Activated naive CD4-positive, alpha-beta T cell treated with anti-CD3 and anti-CD28 coated beads, Interleukin-2, amount 50 U/mL, for 24 hours (primary cell): ENCODE data around the gene CCR9.

Source experiments
- H3K27ac Mint-ChIP-seq: one replicate; pipeline ENCODE4 v1.8.0; 2021; ENCODE audit warnings: mild to moderate bottlenecking, mixed read lengths
- H3K27me3 Mint-ChIP-seq: one replicate; pipeline ENCODE4 v1.8.0; 2021; ENCODE audit warnings: mixed read lengths
- H3K36me3 Mint-ChIP-seq: one replicate; pipeline ENCODE4 v1.8.0; 2021; ENCODE audit warnings: mixed read lengths
- H3K4me1 Mint-ChIP-seq: one replicate; pipeline ENCODE4 v1.8.0; 2021; ENCODE audit warnings: mixed read lengths
- H3K4me3 Mint-ChIP-seq: one replicate; pipeline ENCODE4 v1.8.0; 2021; ENCODE audit warnings: mild to moderate bottlenecking, mixed read lengths
- H3K9me3 Mint-ChIP-seq: one replicate; pipeline ENCODE4 v1.8.0; 2021; ENCODE audit warnings: mixed read lengths

The CCR9 gene

DNA sequence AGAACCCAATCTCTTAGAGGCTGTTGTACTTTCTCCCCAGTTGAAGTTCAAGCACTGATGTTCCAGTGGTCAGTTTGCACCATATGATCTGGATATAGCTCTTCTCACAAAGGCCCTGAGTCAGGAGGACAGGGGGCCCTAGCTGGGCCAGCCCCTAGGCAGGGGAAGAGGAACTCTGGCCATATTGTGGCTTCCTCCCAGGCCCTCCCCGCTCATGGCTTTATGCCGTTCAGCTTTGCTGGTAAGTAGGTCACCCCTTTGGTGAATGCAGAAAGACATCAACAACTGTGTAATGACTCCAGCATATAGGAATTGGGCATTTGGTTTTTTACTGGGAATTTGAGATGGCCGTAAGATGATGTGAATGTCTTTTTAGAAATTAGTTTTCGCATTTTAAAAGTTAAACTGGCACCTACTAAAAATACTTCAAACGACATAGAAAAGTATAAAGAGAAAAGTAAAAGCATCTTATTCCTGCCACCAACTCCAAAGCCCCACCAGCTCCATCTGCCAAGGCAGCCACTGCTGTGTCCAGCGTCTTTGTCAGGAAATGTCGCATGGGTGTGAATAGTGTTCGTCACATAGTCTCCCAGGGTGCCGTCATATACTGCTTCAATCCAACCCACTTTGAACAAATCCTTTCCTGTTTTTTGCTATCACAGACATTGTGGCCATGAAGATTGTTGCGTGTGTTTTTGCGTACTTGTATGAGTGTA lies 25.3 kb downstream of the CCR9 start:
- H3K27ac Mint-ChIP-seq = no peak overlapping the region
- no peak overlapping the region for H3K4me3 Mint-ChIP-seq
- no peaks in the 10 kb centered on the region for H3K9me3 Mint-ChIP-seq
- peaks cover 38% of the 10 kb centered on the region for H3K4me1 Mint-ChIP-seq
- H3K36me3 Mint-ChIP-seq = peaks cover 2% of the 10 kb centered on the region
- H3K27me3 Mint-ChIP-seq = no peaks in the 10 kb centered on the region

DNA sequence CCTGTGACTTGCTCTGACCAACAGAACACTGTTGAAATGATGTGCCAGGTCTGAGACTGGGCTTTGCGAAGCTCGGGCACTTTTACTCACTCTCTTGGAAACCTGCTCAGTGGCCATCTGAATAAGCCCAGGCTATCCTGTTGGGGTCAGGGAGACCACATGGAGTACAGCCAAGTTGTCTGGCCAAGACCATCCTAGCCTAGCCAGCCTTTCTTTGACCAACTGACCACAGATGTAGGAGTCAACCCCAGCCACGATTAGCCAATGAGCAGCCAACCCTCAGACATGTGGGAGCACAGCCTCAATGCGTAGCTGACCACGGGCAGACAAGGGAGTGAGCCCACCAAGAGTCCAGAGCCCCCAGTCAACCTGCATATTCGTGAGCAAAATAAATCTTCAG lies 26.1 kb downstream of the CCR9 start:
- H3K4me1 Mint-ChIP-seq = peaks cover 34% of the 10 kb centered on the region

GRCh38 chr3:45914362-45915058 lies 28.2 kb downstream of the CCR9 start:
- H3K27ac Mint-ChIP-seq = no peak overlapping the region
- H3K27me3 Mint-ChIP-seq = no peaks in the 10 kb centered on the region
- no peak overlapping the region for H3K4me3 Mint-ChIP-seq
- peaks cover 4% of the 10 kb centered on the region for H3K36me3 Mint-ChIP-seq
- H3K9me3 Mint-ChIP-seq = no peaks in the 10 kb centered on the region
- H3K4me1 Mint-ChIP-seq = peaks cover 19% of the 10 kb centered on the region

More for the DNA sequence above, 26.1 kb downstream of the CCR9 start:
- Mint-ChIP-seq H3K27ac (no peak overlapping the region), H3K27me3 (no peaks in the 10 kb centered on the region), H3K36me3 (peaks cover 2% of the 10 kb centered on the region), H3K9me3 (no peaks in the 10 kb centered on the region), H3K4me3 (no peak overlapping the region)

DNA sequence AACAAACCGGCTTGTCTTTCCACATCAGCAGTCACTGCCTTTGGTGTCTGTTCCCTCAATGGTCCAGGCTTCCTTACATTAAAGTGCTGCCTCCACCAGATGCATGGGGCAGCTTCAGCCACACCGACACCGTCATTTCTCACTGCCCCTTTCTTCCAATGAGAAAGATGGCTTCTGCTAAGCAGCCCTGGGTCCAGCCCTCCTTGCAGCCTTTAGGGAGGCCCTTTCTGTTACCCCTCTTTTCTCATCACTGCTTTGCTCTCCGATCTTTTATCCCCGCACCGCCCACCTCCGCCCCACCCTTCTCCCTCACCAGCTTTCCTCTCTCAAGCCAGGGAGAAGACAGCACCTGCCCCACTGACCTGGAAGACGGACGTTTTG lies 28.7 kb downstream of the CCR9 start:
- Mint-ChIP-seq H3K27me3 (no peaks in the 10 kb centered on the region), H3K27ac (no peak overlapping the region), H3K9me3 (no peaks in the 10 kb centered on the region), H3K4me3 (peak overlapping the region; percentile 79), H3K36me3 (peaks cover 4% of the 10 kb centered on the region), H3K4me1 (peaks cover 19% of the 10 kb centered on the region)

- Mint-ChIP-seq H3K27me3 (no peaks in the 10 kb centered on the region), H3K4me1 (peaks cover 19% of the 10 kb centered on the region), H3K27ac (peak overlapping the region; percentile 77), H3K36me3 (peaks cover 4% of the 10 kb centered on the region), H3K9me3 (no peaks in the 10 kb centered on the region), H3K4me3 (peak overlapping the region; percentile 79)
Observed at GRCh38 chr3:45915518-45916231, 29.3 kb downstream of the CCR9 start.

DNA sequence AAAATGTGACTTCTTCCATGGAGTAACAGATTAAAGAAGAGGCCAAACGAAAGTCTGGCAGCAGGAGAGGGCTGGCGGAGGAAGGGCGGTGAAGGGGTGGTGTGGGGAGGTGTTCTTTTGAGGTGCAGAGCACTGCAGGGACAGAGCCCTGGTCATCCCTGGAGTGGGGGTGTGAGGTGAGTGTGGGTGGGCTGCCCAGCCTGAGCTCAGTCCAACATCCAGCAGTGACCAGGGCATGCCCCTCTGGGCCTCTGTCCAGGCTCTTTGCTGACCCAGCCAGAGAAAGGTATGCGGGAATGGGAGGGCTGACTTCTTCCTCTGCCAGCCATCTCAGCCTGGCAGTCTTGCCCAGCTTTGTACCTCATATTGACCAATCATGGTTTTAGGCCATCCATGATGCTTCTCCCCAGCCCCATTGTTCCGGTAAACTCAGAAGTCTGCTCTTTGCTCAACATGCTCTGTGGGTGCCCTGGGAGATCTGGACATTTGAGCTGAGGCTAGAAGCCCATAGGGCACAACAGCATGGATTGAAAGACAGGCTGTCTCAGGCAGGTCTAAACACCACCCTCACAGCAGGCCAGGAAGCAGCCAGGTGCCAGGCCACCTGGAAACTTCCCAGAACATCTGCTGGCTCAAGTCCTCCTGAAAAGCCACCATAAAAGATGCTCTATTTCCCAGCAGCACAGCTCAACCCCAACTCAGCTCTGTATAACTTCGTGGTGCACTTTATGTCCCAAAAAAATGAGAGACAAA lies 31.0 kb downstream of the CCR9 start:
- no peak overlapping the region for H3K27ac Mint-ChIP-seq
- no peaks in the 10 kb centered on the region for H3K9me3 Mint-ChIP-seq
- peaks cover 6% of the 10 kb centered on the region for H3K36me3 Mint-ChIP-seq
- H3K4me1 Mint-ChIP-seq = peaks cover 28% of the 10 kb centered on the region
- no peak overlapping the region for H3K4me3 Mint-ChIP-seq
- H3K27me3 Mint-ChIP-seq = no peaks in the 10 kb centered on the region

DNA sequence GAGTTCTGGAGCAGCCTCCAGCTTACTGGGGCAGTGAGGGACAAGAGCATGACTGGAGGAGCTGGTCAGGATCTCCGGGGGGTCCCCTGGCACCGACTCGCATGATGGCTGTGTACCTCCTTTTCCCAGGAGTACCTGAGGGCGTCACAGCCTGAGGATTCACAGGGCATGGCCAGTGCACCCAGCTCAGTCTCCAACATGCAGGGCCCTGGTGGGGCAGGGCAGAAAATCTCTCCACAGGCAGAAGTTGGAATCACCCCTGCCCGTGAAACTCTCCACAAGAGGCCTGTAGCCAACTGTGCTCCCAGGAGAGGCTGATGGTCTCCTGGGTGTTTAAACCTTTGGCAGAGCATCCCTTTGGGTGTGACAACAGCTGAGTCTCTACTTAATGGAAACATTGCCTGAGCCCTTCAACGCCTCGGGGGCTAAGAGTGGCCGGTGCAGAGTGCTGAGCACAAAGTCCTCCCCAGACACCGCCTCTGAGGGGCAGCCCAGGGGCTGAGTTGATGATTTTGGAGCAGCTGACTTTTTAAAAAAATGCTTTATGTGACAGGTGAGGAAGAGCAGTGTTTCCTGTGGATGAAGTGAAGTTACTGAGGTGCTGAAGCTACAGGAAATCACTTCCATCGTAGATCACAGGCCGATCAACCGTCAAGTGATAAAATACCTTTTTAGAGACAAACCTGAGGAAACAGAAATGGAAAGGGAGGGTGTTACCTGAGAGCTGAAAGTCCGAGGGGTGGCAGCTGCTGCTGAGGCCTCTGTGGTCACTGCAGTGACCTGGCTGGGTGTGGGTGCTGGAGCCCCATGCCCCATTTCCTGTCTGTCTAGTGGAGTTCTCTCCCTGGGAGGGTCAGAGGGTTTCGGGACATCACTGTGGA lies 35.1 kb downstream of the CCR9 start:
- H3K9me3 Mint-ChIP-seq = no peaks in the 10 kb centered on the region
- peaks cover 15% of the 10 kb centered on the region for H3K4me1 Mint-ChIP-seq
- H3K27me3 Mint-ChIP-seq = no peaks in the 10 kb centered on the region
- H3K4me3 Mint-ChIP-seq = no peak overlapping the region
- H3K27ac Mint-ChIP-seq = peak overlapping the region; percentile 41
- peaks cover 13% of the 10 kb centered on the region for H3K36me3 Mint-ChIP-seq

GRCh38 chr3:45922039-45922326 lies 35.6 kb downstream of the CCR9 start:
- Mint-ChIP-seq H3K36me3 (peaks cover 11% of the 10 kb centered on the region), H3K27ac (no peak overlapping the region), H3K4me1 (peaks cover 14% of the 10 kb centered on the region), H3K4me3 (no peak overlapping the region), H3K27me3 (no peaks in the 10 kb centered on the region), H3K9me3 (no peaks in the 10 kb centered on the region)

DNA sequence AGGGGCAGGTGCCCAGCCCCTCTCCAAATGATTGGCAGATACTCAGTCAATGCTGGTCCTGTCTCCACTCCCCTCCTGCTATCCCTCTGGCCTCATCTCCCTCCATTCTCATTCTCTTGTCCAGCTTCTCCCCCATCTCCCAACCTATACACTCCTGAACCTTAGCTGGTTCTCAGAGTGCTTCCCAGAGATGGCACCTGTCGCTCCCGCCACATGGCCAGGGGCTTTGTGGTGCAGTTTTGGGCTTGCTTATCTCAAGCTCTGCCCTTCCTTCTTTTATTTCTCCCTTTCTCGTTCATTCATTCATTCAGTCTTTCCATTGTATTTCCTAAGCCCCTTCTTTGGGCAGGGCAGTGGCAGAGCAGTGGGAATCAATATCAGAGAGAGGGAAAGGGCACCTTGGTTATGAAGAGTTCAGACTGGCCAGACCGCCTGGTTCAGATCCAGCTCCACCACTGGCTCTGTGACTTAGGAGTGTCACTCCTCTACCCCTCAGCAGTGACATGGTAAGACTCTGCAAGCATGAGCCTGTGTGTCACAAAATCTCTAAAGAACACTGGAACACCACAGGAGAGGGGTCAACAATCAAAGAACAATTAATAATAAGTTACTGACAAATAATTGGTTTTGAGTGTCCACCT lies 36.7 kb downstream of the CCR9 start:
- peaks cover 14% of the 10 kb centered on the region for H3K4me1 Mint-ChIP-seq
- H3K4me3 Mint-ChIP-seq = no peak overlapping the region
- no peaks in the 10 kb centered on the region for H3K27me3 Mint-ChIP-seq
- H3K9me3 Mint-ChIP-seq = no peaks in the 10 kb centered on the region
- H3K36me3 Mint-ChIP-seq = peaks cover 11% of the 10 kb centered on the region
- no peak overlapping the region for H3K27ac Mint-ChIP-seq

GRCh38 chr3:45923755-45924154 lies 37.4 kb downstream of the CCR9 start:
- Mint-ChIP-seq H3K9me3 (no peaks in the 10 kb centered on the region), H3K27ac (no peak overlapping the region), H3K4me3 (no peak overlapping the region), H3K4me1 (peaks cover 14% of the 10 kb centered on the region), H3K36me3 (peaks cover 11% of the 10 kb centered on the region), H3K27me3 (no peaks in the 10 kb centered on the region)

- no peak overlapping the region for H3K4me3 Mint-ChIP-seq
- H3K9me3 Mint-ChIP-seq = no peaks in the 10 kb centered on the region
- H3K36me3 Mint-ChIP-seq = peaks cover 21% of the 10 kb centered on the region
- H3K4me1 Mint-ChIP-seq = peaks cover 7% of the 10 kb centered on the region
- H3K27me3 Mint-ChIP-seq = no peaks in the 10 kb centered on the region
- H3K27ac Mint-ChIP-seq = no peak overlapping the region
Observed at GRCh38 chr3:45927881-45928280, 41.5 kb downstream of the CCR9 start.

GRCh38 chr3:45929042-45929679 lies 42.8 kb downstream of the CCR9 start:
- no peak overlapping the region for H3K27ac Mint-ChIP-seq
- H3K4me1 Mint-ChIP-seq = peaks cover 3% of the 10 kb centered on the region
- H3K4me3 Mint-ChIP-seq = no peak overlapping the region
- H3K36me3 Mint-ChIP-seq = peaks cover 26% of the 10 kb centered on the region
- H3K27me3 Mint-ChIP-seq = no peaks in the 10 kb centered on the region
- no peaks in the 10 kb centered on the region for H3K9me3 Mint-ChIP-seq

DNA sequence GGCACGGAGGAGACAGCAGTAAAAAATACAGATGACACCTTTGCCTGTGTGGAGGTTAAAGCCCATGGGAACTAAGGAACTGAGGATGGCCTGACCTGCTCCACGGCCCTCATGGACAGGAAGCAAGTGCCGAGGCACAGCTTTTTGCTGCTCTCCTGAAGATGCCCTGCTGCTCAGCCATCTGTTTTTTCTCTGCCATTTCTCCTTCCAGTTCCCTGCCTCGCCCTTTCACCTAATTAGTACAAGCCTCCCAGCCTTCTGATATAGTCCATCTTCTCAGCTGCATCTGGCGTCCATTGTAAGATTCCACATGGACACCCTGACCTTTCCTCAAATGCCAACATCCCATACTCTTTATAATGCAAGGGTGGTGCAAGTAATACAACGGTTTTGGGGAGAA lies 45.2 kb downstream of the CCR9 start:
- H3K27ac Mint-ChIP-seq = no peak overlapping the region
- H3K9me3 Mint-ChIP-seq = no peaks in the 10 kb centered on the region
- peaks cover 38% of the 10 kb centered on the region for H3K36me3 Mint-ChIP-seq
- H3K27me3 Mint-ChIP-seq = no peaks in the 10 kb centered on the region
- no peak overlapping the region for H3K4me3 Mint-ChIP-seq
- H3K4me1 Mint-ChIP-seq = peaks cover 3% of the 10 kb centered on the region

GRCh38 chr3:45932112-45932511 lies 45.8 kb downstream of the CCR9 start:
- H3K27ac Mint-ChIP-seq = no peak overlapping the region
- peaks cover 38% of the 10 kb centered on the region for H3K36me3 Mint-ChIP-seq
- no peak overlapping the region for H3K4me3 Mint-ChIP-seq

More at GRCh38 chr3:45932112-45932511, 45.8 kb downstream of the CCR9 start:
- Mint-ChIP-seq H3K27me3 (no peaks in the 10 kb centered on the region), H3K4me1 (peaks cover 3% of the 10 kb centered on the region), H3K9me3 (no peaks in the 10 kb centered on the region)
